H1 (cell line): Measurements from ENCODE around the gene ADD1. TPM values are rescaled to one million over a fixed set of nuclear protein-coding genes. Genes with fewer than 3 reads are reported as not detected.

Experiments used
- CTCF ChIA-PET: fragments of 300-600 bp; sonication (Branson Sonifier 250); formaldehyde crosslinking; loops from one replicate; lab custom pipeline; 2021; ENCODE audit not compliant: partially characterized antibody; lab: Charles Lee
- POLR2A ChIA-PET: fragments of 300-600 bp; sonication (Branson Sonifier 250); formaldehyde crosslinking; loops from one replicate; lab custom pipeline; 2021; ENCODE audit warnings: inconsistent platforms; ENCODE audit not compliant: partially characterized antibody; lab: Charles Lee
- DNase-seq, 2 experiments: peaks; one replicate each; pipeline versions ENCODE4 v3.0.0 to v3.0.0-alpha.2; 2010 to 2022; ENCODE audit warnings: low spot score in 2 of 2, low read depth in 1 of 2, mixed read lengths in 1 of 2
- FAIRE-seq: peaks from 2 replicates; lab custom pipeline; 2011; peaks lifted over from hg19 to GRCh38; lab: Jason Lieb, UNC
- H2AFZ ChIP-seq: 2 replicates; pipeline ENCODE4 v1.8.1; 2012; ENCODE audit warnings: low read length, inconsistent platforms
- H2AK5ac ChIP-seq: 2 replicates; pipeline ENCODE4 v1.6.1; 2013; ENCODE audit warnings: low read depth, low read length
- H2BK120ac ChIP-seq: replicated peaks from 2 replicates; pipeline ENCODE3; 2013; ENCODE audit warnings: low read depth, low read length, inconsistent platforms
- H2BK12ac ChIP-seq: 2 replicates; pipeline ENCODE4 v1.6.1; 2013; ENCODE audit warnings: low read depth, low read length
- H2BK15ac ChIP-seq: 2 replicates; pipeline ENCODE4 v1.6.1; 2013; ENCODE audit warnings: low read length
- H2BK20ac ChIP-seq: 2 replicates; pipeline ENCODE4 v1.6.1; 2013; ENCODE audit warnings: low read length
- H2BK5ac ChIP-seq: 2 replicates; pipeline ENCODE4 v1.6.1; 2013; ENCODE audit warnings: low read depth, low read length
- H3K14ac ChIP-seq: 2 replicates; pipeline ENCODE4 v1.6.1; 2013; ENCODE audit warnings: inconsistent platforms; ENCODE audit not compliant: insufficient read length
- H3K18ac ChIP-seq: 2 replicates; pipeline ENCODE4 v1.6.1; 2013; ENCODE audit warnings: low read length; ENCODE audit errors: extremely low read depth
- H3K23ac ChIP-seq: 2 replicates; pipeline ENCODE4 v1.6.1; 2013; ENCODE audit warnings: inconsistent platforms; ENCODE audit not compliant: insufficient read length
- H3K23me2 ChIP-seq: 2 replicates; pipeline ENCODE4 v1.6.1; 2013; ENCODE audit warnings: low read depth, low read length
- H3K27ac ChIP-seq: 2 replicates; pipeline ENCODE4 v1.6.1; 2011; ENCODE audit warnings: low read depth, low read length, inconsistent platforms
- H3K27me3 ChIP-seq, 4 experiments: replicated peaks in 1 of 4; 1 replicate in 1 of 4; 2 replicates in 3 of 4; pipeline versions ENCODE4 v1.6.1 to v1.8.1; 2011 to 2013; ENCODE audit warnings: low read length in 3 of 4, mild to moderate bottlenecking in 3 of 4, inconsistent platforms in 2 of 4, mixed read lengths in 2 of 4, moderate library complexity in 1 of 4; ENCODE audit not compliant: control insufficient read depth in 3 of 4, insufficient read depth in 3 of 4; ENCODE audit errors: extremely low read depth in 1 of 4
- H3K36me3 ChIP-seq, 4 experiments: 2 replicates each; pipeline versions ENCODE4 v1.6.1 to v1.8.1; 2011 to 2013; ENCODE audit warnings: mild to moderate bottlenecking in 4 of 4, low read length in 3 of 4, moderate library complexity in 2 of 4, control low read depth in 1 of 4, inconsistent platforms in 1 of 4; ENCODE audit not compliant: insufficient read depth in 4 of 4, control insufficient read depth in 2 of 4
- H3K4ac ChIP-seq: replicated peaks from 2 replicates; pipeline ENCODE3; 2013; ENCODE audit warnings: low read length, low read depth, mixed read lengths, inconsistent platforms; ENCODE audit not compliant: insufficient read length
- H3K4me1 ChIP-seq, 4 experiments: replicated peaks in 1 of 4; 1 replicate in 1 of 4; 2 replicates in 3 of 4; pipeline versions ENCODE4 v1.6.1 to v1.8.1; 2011 to 2013; ENCODE audit warnings: low read length in 3 of 4, inconsistent platforms in 2 of 4, mixed read lengths in 1 of 4; ENCODE audit not compliant: insufficient read depth in 4 of 4, control insufficient read depth in 3 of 4
- H3K4me2 ChIP-seq, 2 experiments: 2 replicates each; pipeline versions ENCODE4 v1.6.1 to v1.8.1; 2011 to 2013; ENCODE audit warnings: low read depth in 2 of 2, low read length in 2 of 2, control low read depth in 1 of 2, inconsistent platforms in 1 of 2, mild to moderate bottlenecking in 1 of 2; ENCODE audit not compliant: insufficient read depth in 1 of 2
- H3K4me3 ChIP-seq, 4 experiments: fragments of 200-600, 300-600 bp in 1 of 4; sonication (generic), shearing (Covaris generic), sonication (Bioruptor Twin) in 1 of 4; 2 replicates each; pipeline versions ENCODE4 v1.5.1 to v1.8.1; 2011 to 2016; ENCODE audit warnings: low read length in 4 of 4, low read depth in 3 of 4, control low read depth in 2 of 4, inconsistent platforms in 2 of 4, mild to moderate bottlenecking in 2 of 4, mixed read lengths in 1 of 4, moderate library complexity in 1 of 4; ENCODE audit not compliant: insufficient read depth in 2 of 4; ENCODE audit errors: extremely low read depth in 1 of 4
- H3K56ac ChIP-seq: replicated peaks from 2 replicates; pipeline ENCODE3; 2013; ENCODE audit warnings: low read depth, mild to moderate bottlenecking, mixed read lengths, low read length, inconsistent platforms; ENCODE audit not compliant: insufficient read length
- H3K79me1 ChIP-seq: 2 replicates; pipeline ENCODE4 v1.6.1; 2013; ENCODE audit warnings: low read depth, low read length, control low read depth
- H3K79me2 ChIP-seq, 2 experiments: 2 replicates each; pipeline versions ENCODE4 v1.6.1 to v1.8.1; 2012 to 2013; ENCODE audit warnings: low read length in 2 of 2, mild to moderate bottlenecking in 2 of 2, inconsistent platforms in 1 of 2; ENCODE audit not compliant: insufficient read depth in 2 of 2, control insufficient read depth in 1 of 2
- H3K9ac ChIP-seq, 4 experiments: replicated peaks in 1 of 4; 1 replicate in 1 of 4; 2 replicates in 3 of 4; pipeline versions ENCODE4 v1.6.1 to v1.8.1; 2011 to 2013; ENCODE audit warnings: low read depth in 3 of 4, low read length in 3 of 4, control low read depth in 2 of 4, mild to moderate bottlenecking in 2 of 4, moderate library complexity in 2 of 4, inconsistent platforms in 1 of 4; ENCODE audit errors: extremely low read depth in 1 of 4
- H3K9me3 ChIP-seq, 2 experiments: 2 replicates each; pipeline versions ENCODE4 v1.6.1 to v1.8.1; 2012 to 2013; ENCODE audit warnings: mild to moderate bottlenecking in 2 of 2, moderate library complexity in 2 of 2, control low read depth in 1 of 2, inconsistent platforms in 1 of 2, low read depth in 1 of 2, low read length in 1 of 2, mixed read lengths in 1 of 2; ENCODE audit not compliant: insufficient read depth in 2 of 2
- H4K20me1 ChIP-seq, 2 experiments: replicated peaks in 1 of 2; 2 replicates each; pipeline versions ENCODE3 to v1.8.1; 2011 to 2013; ENCODE audit warnings: inconsistent platforms in 2 of 2, low read length in 2 of 2, mild to moderate bottlenecking in 1 of 2; ENCODE audit not compliant: insufficient read depth in 2 of 2, control insufficient read depth in 1 of 2
- H4K5ac ChIP-seq: 2 replicates; pipeline ENCODE4 v1.6.1; 2013; ENCODE audit warnings: low read length, low read depth, mixed read lengths, inconsistent platforms; ENCODE audit not compliant: insufficient read length
- H4K8ac ChIP-seq: 2 replicates; pipeline ENCODE4 v1.8.0; 2013; ENCODE audit warnings: mild to moderate bottlenecking, moderate library complexity, low read length, inconsistent platforms; ENCODE audit not compliant: insufficient read depth; ENCODE audit errors: extremely low read depth
- H4K91ac ChIP-seq: replicated peaks from 2 replicates; pipeline ENCODE3; 2013; ENCODE audit warnings: low read length, mixed read lengths, inconsistent platforms; ENCODE audit not compliant: insufficient read length
- BRCA1 ChIP-seq: IDR thresholded peaks from 2 replicates; pipeline ENCODE4 v1.6.1; 2012; ENCODE audit warnings: low read depth, low read length, improper control_type of control experiment
- POLR2AphosphoS5 ChIP-seq: IDR thresholded peaks from 2 replicates; pipeline ENCODE4 v1.6.1; 2011; ENCODE audit warnings: low read depth, low read length
- YY1 ChIP-seq: IDR thresholded peaks from 2 replicates; pipeline ENCODE4 v1.6.1; 2011; ENCODE audit warnings: low read depth, mild to moderate bottlenecking, low read length
- WGBS, 2 experiments: shearing (Covaris generic) in 1 of 2; methylation state at CpG; one replicate each; pipeline versions ENCODE4 v1.1.6 to v1.1.7; 2013 to 2015; ENCODE audit warnings: low lambda C conversion rate in 2 of 2, mixed read lengths in 2 of 2, inconsistent platforms in 1 of 2, low coverage in 1 of 2, missing lambda C conversion rate in 1 of 2; ENCODE audit not compliant: insufficient replicate concordance in 2 of 2, insufficient coverage in 1 of 2, insufficient read length in 1 of 2; ENCODE audit errors: extremely low coverage in 1 of 2, missing lambda C conversion rate in 1 of 2; 5-methylcytosine and 5-hydroxymethylcytosine counted together
- polyA plus RNA-seq, 7 experiments: library from polyadenylated mRNA; depleted of rRNA in 3 of 7; stranded (reverse) in 5 of 7; unstranded in 2 of 7; fragments of >200 nt in 5 of 7; fragments of 200-250 nt in 2 of 7; gene quantifications; 1 replicate in 5 of 7; 2 replicates in 1 of 7; 4 replicates in 1 of 7; pipeline versions ENCODE4 v1.2.1 to v1.2.3, GENCODE V29; 2011 to 2013; ENCODE audit warnings: missing spikeins in 2 of 7, mixed read lengths in 2 of 7
- total RNA-seq: library from RNA; stranded (reverse); fragmentation: NEBNext Ultra II Directional; extraction: Animal tissue kit (Norgen Biotek cat#: 25700); gene quantifications from 2 replicates; pipeline ENCODE4 v1.2.1, GENCODE V29; 2021

Gene ADD1
- total and polyA plus RNA-seq, 2 of the 8 experiments (the other 6 are each of a cell fraction or from before 2014, with no cell fraction given), result 113 to 143 TPM

GRCh38 chr4:2939383-2940243, 96.0 kb downstream of the ADD1 start:
- Histone ChIP-seq H2BK20ac (no peak overlapping the region), H2AFZ (no peak overlapping the region), H2BK120ac (no peak overlapping the region), H3K18ac (no peak overlapping the region), H2BK15ac (no peak overlapping the region), H4K20me1 (peaks cover 15 to 29% of the 10 kb centered on the region in 2 experiments), H2BK5ac (no peak overlapping the region), H3K36me3 (peaks cover 35 to 67% (median 55%) of the 10 kb centered on the region in 4 experiments), H3K9me3 (no peaks in the 10 kb centered on the region; a peak in 1 of 4 replicates), H3K27ac (no peak overlapping the region), H4K8ac (no peak overlapping the region), H3K23ac (no peak overlapping the region), H3K79me2 (peaks cover 0 to 16% of the 10 kb centered on the region in 2 experiments; a peak in 2 of 4 replicates), H3K4me2 (no peak overlapping the region), H4K91ac (no peak overlapping the region), H3K4ac (no peak overlapping the region), H3K9ac (no peak overlapping the region), H3K56ac (no peak overlapping the region), H2AK5ac (no peak overlapping the region), H3K4me3 (no peak overlapping the region), H4K5ac (no peak overlapping the region), H3K79me1 (peaks cover 7% of the 10 kb centered on the region), H3K27me3 (no peaks in the 10 kb centered on the region), H2BK12ac (no peak overlapping the region), H3K23me2 (peaks cover 8% of the 10 kb centered on the region), H3K14ac (no peak overlapping the region), H3K4me1 (peaks cover 0 to 9% (median 3%) of the 10 kb centered on the region in 4 experiments; a peak in 6 of 7 replicates)
- WGBS, 2 experiments, result 94% methylated on average over 30 of the region's 30 CpGs; no CpG with 5 or more reads in 1 of the 2 experiments
- no peak for FAIRE-seq
- ChIA-PET CTCF (interaction anchor here (0.7 to 1.3 kb wide), 2 partner anchors 9 to 14 kb away, joined by 3 to 4 read pairs; no protein-coding TSS in a partner anchor), POLR2A (interaction anchor here (1.1 to 6.0 kb wide), 5 partner anchors 10 to 15 kb away, joined by 4 to 45 read pairs (median 5); no protein-coding TSS in a partner anchor)
- DNase-seq, result no peak
- TF ChIP-seq YY1 (no peak), BRCA1 (no peak), POLR2AphosphoS5 (0 out of 2 replicates have a peak, but pooled peaks have one; percentile 38)
